Activated T-cell treated with anti-CD3 and anti-CD28 coated beads, Interleukin-2, amount 50 U/mL, for 24 hours (primary cell): ENCODE data around the gene HCN3.
"Not testable (repeated sequence)": the region's sequence is repeated elsewhere in the genome, so short reads cannot be mapped to it uniquely, and the experiment has no call there.

ENCODE experiments used
- DNase-seq: peaks from one replicate; pipeline ENCODE4 v3.0.0-alpha.2; 2020
- H3K27ac Mint-ChIP-seq: 2 replicates; pipeline ENCODE4 v1.8.0; 2020; ENCODE audit warnings: mild to moderate bottlenecking, mixed read lengths
- H3K27me3 Mint-ChIP-seq: 2 replicates; pipeline ENCODE4 v1.8.0; 2020; ENCODE audit warnings: mixed read lengths
- H3K36me3 Mint-ChIP-seq: 2 replicates; pipeline ENCODE4 v1.8.0; 2020; ENCODE audit warnings: low read depth, mixed read lengths
- H3K4me1 Mint-ChIP-seq: 2 replicates; pipeline ENCODE4 v1.8.0; 2020; ENCODE audit warnings: low read depth, mixed read lengths
- H3K4me3 Mint-ChIP-seq: 2 replicates; pipeline ENCODE4 v1.8.0; 2020; ENCODE audit warnings: mild to moderate bottlenecking, moderate library complexity, mixed read lengths
- H3K9me3 Mint-ChIP-seq: 2 replicates; pipeline ENCODE4 v1.8.0; 2020; ENCODE audit warnings: mixed read lengths

HCN3 gene

GRCh38 chr1:155277070-155277901, at the start of gene HCN3:
HCN3 (plus strand) TSS chr1:155277463; CDS start chr1:155277591, 128 bp downstream.
- Mint-ChIP-seq H3K27me3 (no peaks in the 10 kb centered on the region), H3K36me3 (peaks cover 7% of the 10 kb centered on the region), H3K27ac (no peak within 1 kb of the TSS), H3K4me3 (peak within 1 kb of the TSS; percentile 78), H3K9me3 (no peaks in the 10 kb centered on the region), H3K4me1 (peaks cover 32% of the 10 kb centered on the region)
- peak; percentile 97 for DNase-seq

GRCh38 chr1:155228096-155228427, 49.2 kb upstream of the HCN3 start:
- H3K4me3 Mint-ChIP-seq, result peak overlapping the region; percentile 90
- no peaks in the 10 kb centered on the region for H3K9me3 Mint-ChIP-seq
- H3K4me1 Mint-ChIP-seq, result peaks cover 40% of the 10 kb centered on the region
- no peak for DNase-seq
- H3K27me3 Mint-ChIP-seq, result no peaks in the 10 kb centered on the region
- peak overlapping the region; percentile 95 for H3K27ac Mint-ChIP-seq
- H3K36me3 Mint-ChIP-seq, result peaks cover 38% of the 10 kb centered on the region

GRCh38 chr1:155231302-155231701, 46.0 kb upstream of the HCN3 start:
- DNase-seq, H3K27ac Mint-ChIP-seq, H3K4me3 Mint-ChIP-seq, H3K27me3 Mint-ChIP-seq, H3K9me3 Mint-ChIP-seq: not testable (repeated sequence)
- Mint-ChIP-seq H3K36me3 (peaks cover 20% of the 10 kb centered on the region), H3K4me1 (peaks cover 25% of the 10 kb centered on the region)

- not testable (repeated sequence) for DNase-seq, H3K9me3 Mint-ChIP-seq, H3K27ac Mint-ChIP-seq, H3K27me3 Mint-ChIP-seq, H3K4me3 Mint-ChIP-seq
- H3K36me3 Mint-ChIP-seq, result peaks cover 19% of the 10 kb centered on the region
- H3K4me1 Mint-ChIP-seq, result peaks cover 19% of the 10 kb centered on the region
These were observed 45.0 kb upstream of the HCN3 start for GRCh38 chr1:155232001-155232978.

- H3K4me3 Mint-ChIP-seq, H3K4me1 Mint-ChIP-seq, H3K27me3 Mint-ChIP-seq, H3K27ac Mint-ChIP-seq, H3K9me3 Mint-ChIP-seq, DNase-seq: not testable (repeated sequence)
- H3K36me3 Mint-ChIP-seq, result peaks cover 28% of the 10 kb centered on the region
These were observed 43.8 kb upstream of the HCN3 start for GRCh38 chr1:155233502-155233901.

- not testable (repeated sequence) for H3K4me3 Mint-ChIP-seq, H3K27me3 Mint-ChIP-seq, DNase-seq, H3K9me3 Mint-ChIP-seq
- Mint-ChIP-seq H3K27ac (peak overlapping the region; percentile 72), H3K4me1 (peaks cover 13% of the 10 kb centered on the region), H3K36me3 (peaks cover 39% of the 10 kb centered on the region)
These were observed 41.9 kb upstream of the HCN3 start for GRCh38 chr1:155235375-155235774.

- DNase-seq, result no peak
- no peak overlapping the region for H3K27ac Mint-ChIP-seq
- H3K4me1 Mint-ChIP-seq, result peaks cover 24% of the 10 kb centered on the region
- H3K9me3 Mint-ChIP-seq, result no peaks in the 10 kb centered on the region
- H3K27me3 Mint-ChIP-seq, result no peaks in the 10 kb centered on the region
- peaks cover 44% of the 10 kb centered on the region for H3K36me3 Mint-ChIP-seq
- H3K4me3 Mint-ChIP-seq, result no peak overlapping the region
These were observed 40.8 kb upstream of the HCN3 start for GRCh38 chr1:155236451-155236850.

- Mint-ChIP-seq H3K27ac (peak overlapping the region; percentile 91), H3K36me3 (peaks cover 50% of the 10 kb centered on the region), H3K4me1 (peaks cover 52% of the 10 kb centered on the region), H3K4me3 (peak overlapping the region; percentile 79), H3K27me3 (no peaks in the 10 kb centered on the region), H3K9me3 (no peaks in the 10 kb centered on the region)
- no peak for DNase-seq
These were observed 36.1 kb upstream of the HCN3 start for GRCh38 chr1:155241069-155241679.

GRCh38 chr1:155241841-155242264, 35.4 kb upstream of the HCN3 start:
- Mint-ChIP-seq H3K27ac (peak overlapping the region; percentile 91), H3K4me1 (peaks cover 54% of the 10 kb centered on the region), H3K27me3 (no peaks in the 10 kb centered on the region), H3K36me3 (peaks cover 49% of the 10 kb centered on the region), H3K9me3 (no peaks in the 10 kb centered on the region), H3K4me3 (peak overlapping the region; percentile 79)
- no peak for DNase-seq

- H3K36me3 Mint-ChIP-seq, result peaks cover 48% of the 10 kb centered on the region
- peaks cover 54% of the 10 kb centered on the region for H3K4me1 Mint-ChIP-seq
- no peaks in the 10 kb centered on the region for H3K9me3 Mint-ChIP-seq
- H3K27me3 Mint-ChIP-seq, result no peaks in the 10 kb centered on the region
- peak overlapping the region; percentile 93 for H3K27ac Mint-ChIP-seq
- no peak for DNase-seq
- peak overlapping the region; percentile 91 for H3K4me3 Mint-ChIP-seq
These were observed 34.4 kb upstream of the HCN3 start for GRCh38 chr1:155242805-155243358.

GRCh38 chr1:155244368-155245162, 32.7 kb upstream of the HCN3 start:
- no peaks in the 10 kb centered on the region for H3K27me3 Mint-ChIP-seq
- DNase-seq, result peak; percentile 93
- peak overlapping the region; percentile 93 for H3K27ac Mint-ChIP-seq
- peaks cover 52% of the 10 kb centered on the region for H3K4me1 Mint-ChIP-seq
- peaks cover 41% of the 10 kb centered on the region for H3K36me3 Mint-ChIP-seq
- peak overlapping the region; percentile 91 for H3K4me3 Mint-ChIP-seq
- H3K9me3 Mint-ChIP-seq, result no peaks in the 10 kb centered on the region

- H3K4me3 Mint-ChIP-seq, result peak overlapping the region; percentile 91
- peak overlapping the region; percentile 93 for H3K27ac Mint-ChIP-seq
- no peak for DNase-seq
- H3K4me1 Mint-ChIP-seq, result peaks cover 51% of the 10 kb centered on the region
- no peaks in the 10 kb centered on the region for H3K9me3 Mint-ChIP-seq
- H3K27me3 Mint-ChIP-seq, result no peaks in the 10 kb centered on the region
- peaks cover 41% of the 10 kb centered on the region for H3K36me3 Mint-ChIP-seq
These were observed 32.1 kb upstream of the HCN3 start for GRCh38 chr1:155245163-155245524.

- not testable (repeated sequence) for H3K4me3 Mint-ChIP-seq, H3K9me3 Mint-ChIP-seq, H3K27me3 Mint-ChIP-seq, DNase-seq, H3K27ac Mint-ChIP-seq
- peaks cover 43% of the 10 kb centered on the region for H3K4me1 Mint-ChIP-seq
- peaks cover 41% of the 10 kb centered on the region for H3K36me3 Mint-ChIP-seq
These were observed 30.5 kb upstream of the HCN3 start for GRCh38 chr1:155246796-155247195.
